Mononuclear cell (primary cell): ENCODE data around the gene ZRANB1. TPM values are rescaled to one million over a fixed set of nuclear protein-coding genes. Genes with fewer than 3 reads are reported as not detected.

ENCODE experiments used
- H3K27me3 ChIP-seq: 2 replicates; pipeline ENCODE4 v1.6.0; 2011; ENCODE audit warnings: low read length, control low read depth; ENCODE audit not compliant: insufficient read depth
- H3K4me1 ChIP-seq: 2 replicates; pipeline ENCODE4 v1.5.1; 2011; ENCODE audit warnings: mild to moderate bottlenecking, low read length, control low read depth; ENCODE audit not compliant: insufficient read depth
- H3K4me3 ChIP-seq: 2 replicates; pipeline ENCODE4 v1.5.1; 2011; ENCODE audit warnings: mild to moderate bottlenecking, low read length, moderate library complexity
- H3K9me3 ChIP-seq: 2 replicates; pipeline ENCODE4 v1.5.1; 2011; ENCODE audit warnings: low read depth, mild to moderate bottlenecking, control low read depth, low read length
- total RNA-seq: library from RNA; depleted of rRNA; stranded (reverse); fragments of >200 nt; gene quantifications from one replicate; pipeline ENCODE4 v1.2.3, GENCODE V29; 2012

Gene ZRANB1
- total RNA-seq, 1 donor: 46.2 TPM

DNA sequence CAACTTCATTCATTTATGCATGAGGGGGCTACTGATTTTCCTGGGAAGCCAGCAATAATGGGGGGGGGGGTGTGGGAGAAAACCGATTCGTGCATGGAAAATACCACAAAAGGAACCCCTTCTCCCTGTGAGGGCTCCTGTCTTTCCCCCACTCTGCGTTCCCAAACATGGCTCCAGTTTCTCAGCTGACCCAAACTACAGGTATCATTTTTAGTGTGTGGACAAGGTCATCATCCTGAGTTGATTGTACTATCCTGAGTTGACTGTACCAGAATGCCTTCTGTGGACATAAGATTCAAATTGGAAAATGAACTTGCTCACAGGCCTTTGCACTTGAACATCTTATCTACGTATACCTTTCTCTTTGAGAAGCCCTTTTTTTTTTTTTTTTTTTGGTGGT is 49.9 kb downstream of the ZRANB1 start:
- Histone ChIP-seq H3K4me3 (no peak overlapping the region), H3K4me1 (no peaks in the 10 kb centered on the region), H3K9me3 (no peaks in the 10 kb centered on the region), H3K27me3 (no peaks in the 10 kb centered on the region)

DNA sequence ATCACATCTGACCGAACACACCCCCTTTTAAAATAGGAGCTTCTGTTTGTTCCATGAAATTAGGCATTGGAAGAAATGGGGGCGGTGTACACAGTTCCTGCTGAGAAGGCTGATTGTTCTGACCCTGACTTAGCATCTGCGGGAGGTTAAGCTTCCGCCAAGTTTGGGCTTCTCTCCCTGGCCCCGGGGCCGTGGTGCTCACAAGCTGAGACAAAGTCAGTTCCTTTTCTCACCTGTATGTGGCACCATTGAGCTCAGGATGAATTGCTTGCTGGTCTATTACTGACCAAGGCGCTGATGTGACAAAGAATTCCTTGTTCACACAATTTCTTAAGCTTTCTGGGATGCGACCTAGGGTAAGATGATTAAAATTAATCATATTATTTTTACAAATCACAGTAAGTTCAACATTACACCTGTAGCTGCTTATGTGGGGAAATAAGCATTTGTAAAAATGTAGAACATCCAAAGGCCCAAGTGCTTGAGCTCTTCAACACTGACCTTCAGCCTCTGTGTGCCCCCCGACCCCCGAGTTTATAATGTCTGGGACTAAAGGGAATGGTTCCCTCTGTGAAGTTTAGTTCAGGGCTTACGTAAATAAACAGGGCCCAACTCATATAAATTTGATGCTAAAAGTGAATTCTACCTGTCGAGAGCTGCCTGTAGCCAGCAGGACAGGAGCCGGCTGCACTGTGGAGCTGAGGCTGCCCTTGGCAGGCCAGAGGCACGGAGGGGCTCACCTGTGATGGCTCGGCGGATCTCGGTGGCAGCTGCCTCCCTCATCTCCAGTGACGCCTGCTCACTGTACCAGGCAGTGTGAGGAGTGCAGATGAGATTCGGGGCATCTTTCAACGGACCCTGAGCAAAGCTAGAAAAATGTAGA is 50.8 kb downstream of the ZRANB1 start:
- Histone ChIP-seq H3K27me3 (no peaks in the 10 kb centered on the region), H3K4me1 (no peaks in the 10 kb centered on the region), H3K9me3 (no peaks in the 10 kb centered on the region), H3K4me3 (no peak overlapping the region)

DNA sequence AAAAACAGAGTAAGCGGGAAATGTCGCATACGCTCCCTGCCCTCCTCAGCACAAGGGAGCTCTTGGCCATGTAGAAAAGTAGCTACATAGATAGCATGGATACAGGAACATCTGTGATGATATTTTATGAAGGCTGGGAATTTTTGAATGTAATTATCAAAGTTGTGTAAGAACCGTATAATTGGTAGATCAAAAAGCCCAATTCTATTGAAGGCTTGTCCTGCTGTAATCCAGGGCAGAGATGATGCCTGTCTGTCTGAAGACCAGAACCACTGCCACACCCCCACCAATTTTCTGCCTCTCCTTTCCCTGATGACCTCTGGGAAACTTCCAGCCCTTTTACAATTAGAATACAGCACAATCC is 51.4 kb downstream of the ZRANB1 start:
- Histone ChIP-seq H3K4me1 (no peaks in the 10 kb centered on the region), H3K4me3 (no peak overlapping the region), H3K27me3 (no peaks in the 10 kb centered on the region), H3K9me3 (no peaks in the 10 kb centered on the region)

DNA sequence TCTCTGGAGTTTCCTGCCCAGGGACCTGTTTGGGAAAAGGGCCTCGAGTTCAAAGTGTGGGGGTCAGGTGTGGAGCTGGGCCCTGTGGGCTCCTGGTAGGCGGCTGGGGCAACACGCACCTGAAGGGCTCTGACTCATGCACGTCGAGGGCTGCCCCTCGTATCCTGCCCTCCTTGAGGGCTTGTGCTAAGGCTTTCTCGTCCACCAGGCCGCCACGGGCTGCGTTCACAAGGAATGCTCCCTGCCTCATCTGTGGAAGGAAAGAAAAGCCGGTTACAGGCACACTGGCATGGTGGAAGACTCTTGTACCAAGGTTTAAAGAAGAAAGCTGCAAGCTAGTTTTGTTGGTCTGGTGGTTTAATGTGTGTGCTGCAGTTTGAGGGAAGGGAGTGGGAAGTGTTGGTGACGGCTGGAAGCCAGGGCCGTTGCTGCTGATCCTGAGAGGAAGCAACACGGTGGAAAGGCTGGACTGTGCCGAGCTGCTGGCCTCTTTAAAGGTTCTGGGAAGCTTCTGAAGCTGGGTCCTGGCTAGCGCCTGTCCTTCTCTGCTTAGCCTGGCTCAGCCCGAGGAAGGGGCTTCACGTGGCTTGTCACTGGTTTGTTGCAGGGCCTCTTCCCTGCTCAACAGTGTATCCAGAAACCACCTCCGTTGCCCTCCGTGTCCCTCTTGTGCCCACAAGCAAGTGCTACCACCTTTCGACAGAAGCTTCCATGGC is 52.0 kb downstream of the ZRANB1 start:
- no peaks in the 10 kb centered on the region for H3K9me3 ChIP-seq
- H3K27me3 ChIP-seq: no peaks in the 10 kb centered on the region
- no peak overlapping the region for H3K4me3 ChIP-seq
- no peaks in the 10 kb centered on the region for H3K4me1 ChIP-seq

DNA sequence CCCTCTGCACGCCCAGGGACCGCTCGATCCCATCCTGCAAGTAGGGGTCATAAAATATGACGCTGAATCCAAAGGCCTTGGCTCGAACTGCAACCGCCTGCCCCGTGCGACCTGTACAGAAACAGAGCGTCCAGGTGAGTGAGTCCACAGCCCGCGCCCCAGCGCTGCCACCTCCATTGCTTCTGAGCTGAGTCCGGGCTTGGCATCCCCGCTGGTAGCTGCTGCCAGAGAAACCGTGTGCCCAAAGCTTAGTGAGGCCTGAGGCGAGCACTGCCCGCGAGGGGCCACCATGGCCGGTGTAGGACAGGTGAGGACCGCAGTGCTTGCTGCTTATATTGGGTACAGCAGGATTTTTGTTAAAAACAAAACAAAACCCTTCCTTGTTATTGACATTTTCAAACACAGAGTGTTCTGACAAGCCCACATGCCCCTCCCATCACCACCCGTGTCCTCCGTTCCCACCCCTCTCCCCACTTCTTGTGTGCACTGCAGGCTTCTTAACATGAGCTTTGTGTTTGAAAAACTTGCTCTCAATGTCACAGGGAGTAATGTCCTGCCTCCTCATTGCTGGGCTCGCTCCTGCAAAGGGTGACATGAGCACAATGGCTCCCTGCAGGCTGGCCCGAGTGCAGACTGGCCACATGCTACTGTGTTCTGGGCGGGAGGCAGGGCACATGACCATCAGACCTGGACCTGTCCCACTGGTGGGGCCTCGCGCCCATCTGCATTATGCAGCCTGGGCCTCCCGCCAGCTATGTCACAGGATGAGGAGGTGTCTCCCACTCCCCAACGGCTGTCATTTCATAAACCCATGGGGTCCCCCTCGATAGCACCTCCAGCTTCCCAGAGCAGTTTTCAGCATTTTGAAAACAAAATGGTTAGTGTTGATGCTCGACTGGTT is 52.9 kb downstream of the ZRANB1 start:
- Histone ChIP-seq H3K4me1 (no peaks in the 10 kb centered on the region), H3K4me3 (no peak overlapping the region), H3K9me3 (no peaks in the 10 kb centered on the region), H3K27me3 (no peaks in the 10 kb centered on the region)

DNA sequence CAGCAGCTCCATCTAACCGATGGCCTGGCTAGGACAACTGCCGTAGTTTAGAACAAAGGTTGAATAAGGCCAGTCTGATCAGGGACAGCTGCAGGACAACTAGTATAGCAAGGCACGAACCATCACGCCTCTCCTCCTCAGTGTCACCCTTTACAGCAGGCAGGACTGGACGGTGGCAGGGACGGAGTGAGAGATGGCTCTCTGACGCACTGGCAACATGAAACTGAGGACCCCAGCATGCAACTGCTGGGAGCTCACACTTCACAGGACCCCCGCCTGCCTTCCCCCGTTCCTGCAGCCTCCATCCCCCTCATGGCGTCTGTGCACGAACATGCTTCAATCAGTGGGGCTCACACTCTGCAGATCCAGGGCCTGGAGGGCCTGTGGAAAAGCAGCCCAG is 53.7 kb downstream of the ZRANB1 start:
- H3K27me3 ChIP-seq: no peaks in the 10 kb centered on the region
- H3K4me3 ChIP-seq: no peak overlapping the region
- no peaks in the 10 kb centered on the region for H3K4me1 ChIP-seq
- no peaks in the 10 kb centered on the region for H3K9me3 ChIP-seq

DNA sequence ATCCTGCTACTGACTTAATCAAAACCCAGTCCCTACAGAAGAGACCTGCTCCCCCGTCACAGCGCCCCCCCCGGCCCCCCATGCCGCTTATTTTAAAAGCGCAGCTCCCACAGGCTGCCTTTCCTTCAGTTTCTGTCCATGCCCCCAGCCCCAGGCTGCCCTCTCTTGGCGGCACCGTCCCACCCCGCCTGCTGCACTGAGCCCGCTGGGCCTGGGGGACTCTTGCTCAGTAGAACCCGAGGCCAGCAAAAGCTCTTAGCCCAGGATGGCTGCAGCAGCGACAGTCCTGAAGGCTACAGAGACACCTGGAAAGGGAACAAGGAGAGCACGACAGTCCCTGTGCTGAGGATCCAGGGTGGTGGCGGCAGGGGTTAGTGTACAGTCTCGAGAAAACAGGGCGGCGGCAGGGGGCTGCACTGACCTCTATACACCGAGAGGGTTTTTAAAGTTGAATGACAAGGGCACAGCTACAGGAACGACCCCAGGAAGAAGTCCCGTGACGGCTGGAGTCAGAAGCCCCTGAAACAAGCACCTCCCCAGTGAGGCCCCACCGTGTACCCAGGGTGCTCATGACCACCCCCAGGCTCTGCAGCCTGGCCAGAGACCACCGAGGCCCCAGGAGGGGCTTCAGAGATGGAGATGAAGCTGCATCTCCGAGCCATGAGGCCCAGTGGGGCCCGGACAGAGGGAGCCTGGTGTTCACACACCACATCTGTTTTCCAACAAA is 54.4 kb downstream of the ZRANB1 start:
- Histone ChIP-seq H3K27me3 (no peaks in the 10 kb centered on the region), H3K4me3 (no peak overlapping the region), H3K9me3 (no peaks in the 10 kb centered on the region), H3K4me1 (no peaks in the 10 kb centered on the region)

DNA sequence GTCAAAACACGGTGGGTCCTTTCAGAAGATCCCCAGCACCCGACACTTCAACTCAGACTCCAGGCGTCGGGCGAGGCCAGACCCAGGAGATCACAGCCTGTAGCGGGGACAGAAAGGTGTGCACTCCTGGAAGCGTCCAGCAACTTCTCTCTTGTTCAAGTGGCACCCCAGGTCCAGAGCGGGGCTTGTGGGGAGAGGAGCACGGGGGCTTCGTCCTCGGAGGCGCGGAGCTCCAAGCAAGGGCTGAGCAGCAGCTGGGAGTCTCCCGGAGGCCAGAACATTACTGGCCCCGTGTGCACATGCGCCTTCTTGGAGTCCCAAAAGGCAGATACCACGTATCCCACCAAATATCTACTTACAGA is 54.9 kb downstream of the ZRANB1 start:
- Histone ChIP-seq H3K4me3 (no peak overlapping the region), H3K4me1 (no peaks in the 10 kb centered on the region)

DNA sequence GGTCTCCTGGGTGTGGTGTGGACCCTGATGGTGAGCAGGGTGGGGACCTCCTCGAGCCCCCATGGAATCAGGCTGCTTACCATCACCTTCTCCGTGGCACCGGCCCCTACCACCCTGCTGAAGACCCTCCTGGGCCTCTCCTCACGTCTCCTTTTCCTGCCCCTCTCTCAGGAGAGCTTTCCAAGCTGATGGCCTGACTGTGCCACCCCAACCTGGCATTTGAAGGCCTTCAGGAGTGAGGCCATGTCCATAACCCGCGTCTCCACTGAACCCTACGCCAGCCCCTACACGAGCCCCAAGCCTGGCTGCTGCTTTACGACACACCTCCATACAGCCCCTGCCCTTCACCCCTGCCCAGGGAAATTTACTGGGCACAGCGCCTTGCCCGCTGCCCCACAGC is 55.4 kb downstream of the ZRANB1 start:
- H3K4me3 ChIP-seq: no peak overlapping the region
- H3K27me3 ChIP-seq: no peaks in the 10 kb centered on the region
- H3K4me1 ChIP-seq: no peaks in the 10 kb centered on the region
- no peaks in the 10 kb centered on the region for H3K9me3 ChIP-seq

More for the DNA sequence above, 54.9 kb downstream of the ZRANB1 start:
- Histone ChIP-seq H3K9me3 (no peaks in the 10 kb centered on the region), H3K27me3 (no peaks in the 10 kb centered on the region)

DNA sequence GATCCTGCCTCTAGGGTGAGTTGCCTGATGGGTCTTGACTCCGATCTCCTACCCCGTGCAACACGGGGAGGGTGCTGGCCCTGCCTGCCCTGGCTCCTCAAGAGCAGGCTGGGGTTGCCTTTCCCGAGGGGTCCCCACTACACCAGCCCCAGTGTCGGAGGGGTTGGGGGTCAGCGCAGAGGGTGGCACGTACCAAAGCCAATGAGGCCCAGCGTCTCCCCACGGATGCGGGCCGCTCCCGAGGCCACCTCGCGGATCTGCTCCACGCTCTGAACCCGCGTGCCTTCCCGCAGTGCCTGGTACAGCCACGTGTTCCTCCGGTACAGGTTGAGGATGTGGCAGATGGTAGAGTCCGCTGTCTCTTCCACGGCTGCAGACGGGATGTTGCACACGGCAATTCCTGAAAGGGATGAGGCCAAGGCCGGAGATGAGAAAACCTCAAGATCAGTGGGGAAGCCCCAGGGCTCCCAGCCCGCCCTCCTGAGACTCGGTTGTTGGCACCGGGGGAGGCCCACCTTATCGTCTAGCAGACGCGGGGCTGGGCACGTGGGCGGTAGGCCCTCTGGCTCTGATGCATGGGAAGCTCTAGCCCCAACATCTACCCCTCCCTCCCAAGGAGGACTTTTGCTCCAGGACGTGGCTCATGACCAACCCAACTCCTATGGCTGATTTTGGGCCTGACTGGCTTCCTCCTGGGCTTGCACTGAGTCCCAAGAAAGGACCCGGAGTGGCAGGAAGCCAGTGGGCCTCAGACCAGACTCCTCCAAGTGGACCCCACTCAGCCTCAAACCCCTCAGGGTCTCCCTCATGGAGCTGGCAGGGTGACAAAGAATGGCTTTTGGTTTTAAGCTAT is 56.1 kb downstream of the ZRANB1 start:
- Histone ChIP-seq H3K4me1 (no peaks in the 10 kb centered on the region), H3K27me3 (no peaks in the 10 kb centered on the region), H3K4me3 (no peak overlapping the region), H3K9me3 (no peaks in the 10 kb centered on the region)

DNA sequence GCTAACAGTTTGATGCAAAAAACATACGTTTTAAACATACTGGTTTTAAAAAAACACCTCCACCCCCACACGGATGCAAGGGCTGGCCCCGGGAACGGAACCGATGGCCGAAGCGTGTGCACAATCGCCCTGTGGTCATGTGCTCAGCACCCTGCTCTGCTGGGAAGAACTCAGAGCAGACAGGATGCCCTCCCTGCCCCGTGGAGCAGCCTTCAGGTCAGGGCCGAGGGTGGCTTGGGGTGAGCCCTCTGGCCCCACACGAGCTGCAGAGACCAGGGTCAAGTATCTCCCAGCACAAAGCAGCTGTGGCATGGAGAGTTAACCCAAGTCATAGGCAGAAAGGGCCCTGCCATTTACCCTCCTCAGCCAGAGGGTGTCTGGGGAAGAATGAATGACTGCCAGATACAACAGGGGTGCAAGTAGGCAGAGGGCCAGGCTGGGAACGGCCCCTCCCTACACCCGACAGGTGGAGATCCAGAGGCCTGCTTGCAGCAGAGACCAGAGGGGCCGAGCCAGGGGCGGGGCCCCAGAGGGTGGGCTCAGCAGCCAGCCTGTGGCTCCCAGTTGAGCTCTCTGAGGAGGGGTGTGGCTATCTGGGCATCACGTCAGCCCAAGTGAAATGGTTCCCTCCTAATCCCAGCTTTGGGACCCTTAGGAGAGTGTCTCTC is 56.8 kb downstream of the ZRANB1 start:
- H3K4me3 ChIP-seq: no peak overlapping the region

DNA sequence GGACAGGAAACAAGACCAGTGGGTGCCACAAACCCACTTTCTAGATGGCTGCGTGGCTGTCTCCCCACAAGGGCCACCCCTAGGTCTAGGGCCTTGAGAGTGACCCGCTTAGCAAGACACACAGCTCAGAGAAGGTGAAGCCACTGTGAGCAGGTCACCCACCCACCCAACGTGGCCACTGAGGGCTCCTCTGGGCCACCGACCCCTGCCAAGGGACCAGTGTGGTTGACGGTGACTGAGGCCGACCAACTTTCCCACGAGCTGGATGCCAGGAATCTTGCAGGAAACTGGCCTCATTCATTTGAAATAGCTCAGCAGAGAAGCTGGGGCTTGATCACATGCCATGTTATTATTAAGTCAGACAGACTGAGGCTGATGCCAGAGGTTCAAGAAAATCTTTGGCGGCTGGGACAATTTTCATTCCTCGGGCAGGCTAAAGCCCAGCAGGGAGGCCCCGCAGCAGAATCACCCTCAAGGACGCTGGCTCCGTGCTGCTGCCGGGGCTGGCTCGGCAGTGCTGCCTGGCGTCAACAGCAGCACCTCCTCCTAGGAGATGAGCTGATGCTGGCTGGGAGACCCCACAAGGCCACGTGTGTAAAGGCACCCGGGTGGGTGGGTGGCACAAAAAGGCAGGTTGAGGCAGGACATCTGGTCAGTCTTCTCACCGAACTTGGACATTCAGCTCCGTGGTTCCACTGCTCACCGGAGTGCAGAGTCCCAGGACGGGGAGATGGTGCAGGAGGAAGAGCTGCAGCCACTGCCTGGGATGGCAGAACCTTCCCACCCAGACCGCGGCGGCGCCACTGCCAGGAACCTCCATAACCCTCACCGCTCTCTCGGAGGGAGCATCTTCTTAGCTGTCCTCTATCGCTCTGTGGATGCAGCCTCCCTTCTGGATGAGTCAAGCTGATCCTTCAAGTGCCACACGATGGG is 57.8 kb downstream of the ZRANB1 start:
- H3K4me1 ChIP-seq: no peaks in the 10 kb centered on the region
- no peak overlapping the region for H3K4me3 ChIP-seq
- H3K27me3 ChIP-seq: no peaks in the 10 kb centered on the region
- no peaks in the 10 kb centered on the region for H3K9me3 ChIP-seq

More for the DNA sequence above, 56.8 kb downstream of the ZRANB1 start:
- no peaks in the 10 kb centered on the region for H3K4me1 ChIP-seq
- H3K9me3 ChIP-seq: no peaks in the 10 kb centered on the region
- H3K27me3 ChIP-seq: no peaks in the 10 kb centered on the region
